Effector memory CD8-positive, alpha-beta T cell (primary cell): ENCODE data around the gene CROCC.
"Not testable (repeated sequence)": the region's sequence is repeated elsewhere in the genome, so short reads cannot be mapped to it uniquely, and the experiment has no call there.

ENCODE experiments used
- ATAC-seq: fragments of 150-1000 bp; cut with Tn5 transposase; replicated peaks from 2 replicates; pipeline ENCODE4 v1.10.0; 2021; ENCODE audit warnings: mild to moderate bottlenecking, moderate library complexity
- DNase-seq, 3 experiments: peaks; one replicate each; pipeline ENCODE4 v3.0.0; 2021
- H3K27ac Mint-ChIP-seq, 2 donors: one replicate each; pipeline ENCODE4 v1.8.0; 2022; ENCODE audit warnings: mild to moderate bottlenecking in 2 of 2, mixed read lengths in 2 of 2, moderate library complexity in 2 of 2
- H3K27me3 Mint-ChIP-seq, 2 donors: one replicate each; pipeline ENCODE4 v1.8.0; 2022; ENCODE audit warnings: mixed read lengths in 2 of 2
- H3K36me3 Mint-ChIP-seq: one replicate; pipeline ENCODE4 v1.8.0; 2022; ENCODE audit warnings: mild to moderate bottlenecking, moderate library complexity, mixed read lengths; ENCODE audit not compliant: insufficient read depth
- H3K4me1 Mint-ChIP-seq, 2 donors: one replicate each; pipeline ENCODE4 v1.8.0; 2022; ENCODE audit warnings: low read depth in 2 of 2, mixed read lengths in 2 of 2
- H3K4me3 Mint-ChIP-seq, 2 donors: one replicate each; pipeline ENCODE4 v1.8.0; 2022; ENCODE audit warnings: mild to moderate bottlenecking in 2 of 2, mixed read lengths in 2 of 2, moderate library complexity in 2 of 2
- H3K9me3 Mint-ChIP-seq, 2 donors: one replicate each; pipeline ENCODE4 v1.8.0; 2022; ENCODE audit warnings: mixed read lengths in 2 of 2

The CROCC gene

DNA sequence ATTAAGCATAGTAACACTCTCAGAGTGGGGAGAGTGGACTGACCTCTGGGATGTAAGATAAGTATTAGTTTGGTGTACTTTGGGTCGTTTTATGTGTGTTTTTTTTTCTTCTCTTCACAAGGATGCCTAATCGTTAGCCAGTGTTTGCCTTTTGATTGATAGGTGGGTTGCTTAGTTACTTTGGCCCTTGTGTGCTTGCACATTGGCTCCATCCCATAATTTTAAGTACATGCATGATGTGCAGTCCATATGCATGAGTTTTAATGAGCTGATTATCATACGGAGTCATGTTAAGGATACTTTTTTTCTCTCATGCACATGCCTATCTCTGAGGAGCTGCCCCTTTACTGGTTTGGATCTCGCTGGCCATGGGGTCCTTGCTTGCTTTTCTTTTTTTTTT lies 30.7 kb upstream of the CROCC start:
- peaks cover 0 to 35% of the 10 kb centered on the region in 2 donors for H3K27me3 Mint-ChIP-seq
- not testable (repeated sequence) for H3K4me3 Mint-ChIP-seq, H3K9me3 Mint-ChIP-seq, DNase-seq, ATAC-seq, H3K27ac Mint-ChIP-seq
- peaks cover 8 to 19% of the 10 kb centered on the region in 2 donors for H3K4me1 Mint-ChIP-seq
- H3K36me3 Mint-ChIP-seq: peaks cover 31% of the 10 kb centered on the region

DNA sequence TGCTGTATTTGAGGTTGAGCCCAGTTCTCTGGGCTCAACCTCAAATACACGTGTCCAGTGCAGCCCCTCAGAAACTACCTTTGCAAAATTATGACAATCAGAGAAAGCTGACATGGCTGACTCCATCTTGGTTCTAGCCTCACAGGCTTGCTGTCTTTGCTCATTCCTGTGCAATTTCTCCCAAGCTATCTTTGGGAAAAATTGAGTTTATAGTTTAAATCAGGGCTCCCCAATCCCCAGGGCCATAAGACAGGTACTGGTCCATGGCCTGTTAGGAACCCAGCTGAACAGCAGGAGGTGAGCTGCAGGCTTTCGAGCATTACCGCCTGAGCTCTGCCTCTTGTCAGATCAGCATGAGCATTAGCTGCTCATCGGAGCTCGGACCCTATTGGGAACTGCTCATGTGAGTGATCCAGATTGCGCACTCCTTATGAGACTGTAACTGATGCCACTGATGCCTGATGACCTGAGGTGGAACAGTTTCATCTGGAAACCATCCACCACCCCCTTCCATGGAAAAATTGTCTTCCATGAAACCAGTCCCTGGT lies 28.7 kb upstream of the CROCC start:
- H3K27ac Mint-ChIP-seq, ATAC-seq, H3K4me3 Mint-ChIP-seq, H3K9me3 Mint-ChIP-seq, DNase-seq: not testable (repeated sequence)
- Mint-ChIP-seq H3K27me3 (peaks cover 0 to 35% of the 10 kb centered on the region in 2 donors), H3K4me1 (peaks cover 19 to 34% of the 10 kb centered on the region in 2 donors), H3K36me3 (peaks cover 50% of the 10 kb centered on the region)

DNA sequence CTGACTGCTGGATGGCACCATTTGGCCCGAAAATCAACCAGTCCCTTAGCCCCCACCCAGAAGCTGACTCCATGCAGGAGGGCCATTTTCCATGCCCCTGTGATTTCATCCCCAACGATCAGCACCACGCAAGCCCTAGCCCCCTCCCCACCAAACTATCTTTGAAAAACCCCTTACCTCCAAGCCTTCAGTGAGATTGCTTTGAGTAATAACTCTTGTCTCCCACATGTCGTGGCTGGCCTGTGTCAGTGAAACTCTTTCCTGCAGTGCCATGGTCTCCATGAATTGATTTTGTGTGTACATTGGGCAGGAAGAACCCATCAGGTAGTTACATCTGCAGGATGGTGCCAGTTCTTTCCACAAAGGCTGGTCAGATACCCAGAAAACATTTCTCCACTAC lies 27.9 kb upstream of the CROCC start:
- Mint-ChIP-seq H3K4me1 (peaks cover 16 to 31% of the 10 kb centered on the region in 2 donors), H3K27ac (peak overlapping the region; percentile 75 to 99), H3K36me3 (peaks cover 50% of the 10 kb centered on the region), H3K27me3 (peaks cover 0 to 33% of the 10 kb centered on the region in 2 donors)
- not testable (repeated sequence) for DNase-seq, H3K9me3 Mint-ChIP-seq, H3K4me3 Mint-ChIP-seq, ATAC-seq

DNA sequence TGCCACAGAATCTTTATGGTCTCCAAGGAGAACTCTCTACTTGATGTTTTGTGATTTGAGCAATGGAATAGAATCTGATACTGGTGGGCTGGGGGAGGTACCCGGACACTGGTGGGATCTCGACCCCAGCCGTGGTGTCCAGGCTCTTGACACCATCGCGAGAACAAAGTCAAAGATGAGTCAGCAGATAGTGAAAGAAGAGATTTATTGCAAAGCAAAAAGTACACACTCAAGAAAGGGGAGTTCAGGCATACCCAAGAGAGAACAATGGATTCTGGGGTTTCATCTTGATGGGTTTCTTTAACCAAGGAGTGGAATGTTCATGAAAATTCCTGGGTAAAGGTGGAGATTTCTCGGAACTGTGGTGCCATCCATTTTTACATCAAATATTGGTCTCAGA lies 27.4 kb upstream of the CROCC start:
- Mint-ChIP-seq H3K27me3 (peaks cover 0 to 29% of the 10 kb centered on the region in 2 donors), H3K4me3 (peak overlapping the region in 1 of 2 donors; percentile 26), H3K27ac (peak overlapping the region; percentile 75 to 99), H3K36me3 (peaks cover 47% of the 10 kb centered on the region), H3K4me1 (peaks cover 15 to 26% of the 10 kb centered on the region in 2 donors)
- not testable (repeated sequence) for ATAC-seq, DNase-seq, H3K9me3 Mint-ChIP-seq

DNA sequence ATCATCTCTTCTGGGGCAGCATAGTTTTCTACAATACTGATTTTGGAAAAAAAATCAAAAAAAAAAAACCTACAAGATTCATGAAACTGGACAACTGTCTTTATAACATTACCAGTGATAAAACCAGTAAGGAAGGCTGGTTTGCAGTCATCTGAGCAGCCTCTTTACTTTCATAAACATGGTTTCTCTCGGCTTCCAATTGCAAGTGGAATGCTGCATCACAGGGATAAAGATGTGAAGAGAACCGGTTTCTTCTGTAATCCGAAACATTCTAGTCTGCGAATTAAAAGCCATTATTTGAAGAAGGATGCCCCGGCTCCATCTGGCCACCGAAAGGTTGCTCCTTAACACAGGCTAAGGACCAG lies 26.5 kb upstream of the CROCC start:
- peaks cover 0 to 29% of the 10 kb centered on the region in 2 donors for H3K27me3 Mint-ChIP-seq
- peaks cover 12 to 25% of the 10 kb centered on the region in 2 donors for H3K4me1 Mint-ChIP-seq
- peak overlapping the region; percentile 79 to 83 for H3K4me3 Mint-ChIP-seq
- peaks cover 47% of the 10 kb centered on the region for H3K36me3 Mint-ChIP-seq
- H3K9me3 Mint-ChIP-seq, ATAC-seq, DNase-seq: not testable (repeated sequence)
- H3K27ac Mint-ChIP-seq: peak overlapping the region; percentile 99 to 100

DNA sequence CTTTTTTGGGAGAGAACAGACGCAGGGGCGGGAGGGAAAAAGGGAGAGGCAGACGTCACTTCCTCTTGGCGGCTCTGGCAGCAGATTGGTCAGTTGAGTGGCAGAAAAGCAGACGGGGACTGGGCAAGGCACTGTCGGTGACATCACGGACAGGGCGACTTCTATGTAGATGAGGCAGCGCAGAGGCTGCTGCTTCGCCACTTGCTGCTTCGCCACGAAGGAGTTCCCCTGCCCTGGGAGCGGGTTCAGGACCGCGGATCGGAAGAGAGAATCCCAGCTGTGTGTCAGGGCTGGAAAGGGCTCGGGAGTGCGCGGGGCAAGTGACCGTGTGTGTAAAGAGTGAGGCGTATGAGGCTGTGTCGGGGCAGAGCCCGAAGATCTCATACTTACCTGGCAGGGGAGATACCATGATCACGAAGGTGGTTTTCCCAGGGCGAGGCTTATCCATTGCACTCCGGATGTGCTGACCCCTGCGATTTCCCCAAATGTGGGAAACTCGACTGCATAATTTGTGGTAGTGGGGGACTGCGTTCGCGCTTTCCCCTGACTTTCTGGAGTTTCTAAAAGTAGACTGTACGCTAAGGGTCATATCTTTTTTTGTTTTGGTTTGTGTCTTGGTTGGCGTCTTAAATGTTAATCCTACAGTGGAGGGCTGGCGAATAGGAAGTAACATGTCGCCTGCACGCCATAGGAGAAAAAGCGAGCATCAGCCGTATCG lies 26.0 kb upstream of the CROCC start, which contains the start of gene RNU1-2:
TSS of gene RNU1-2 (plus strand) at position 383 of the 718 bp plus-strand sequence.
- ATAC-seq (peak; percentile 99), DNase-seq (peak; percentile 82 to 86 (median 85))
- Mint-ChIP-seq H3K36me3 (peaks cover 47% of the 10 kb centered on the region), H3K27me3 (peaks cover 0 to 26% of the 10 kb centered on the region in 2 donors), H3K4me3 (peak within 1 kb of the TSS; percentile 79 to 83), H3K27ac (peak within 1 kb of the TSS; percentile 99 to 100), H3K4me1 (peaks cover 12 to 27% of the 10 kb centered on the region in 2 donors)
- not testable (repeated sequence) for H3K9me3 Mint-ChIP-seq

DNA sequence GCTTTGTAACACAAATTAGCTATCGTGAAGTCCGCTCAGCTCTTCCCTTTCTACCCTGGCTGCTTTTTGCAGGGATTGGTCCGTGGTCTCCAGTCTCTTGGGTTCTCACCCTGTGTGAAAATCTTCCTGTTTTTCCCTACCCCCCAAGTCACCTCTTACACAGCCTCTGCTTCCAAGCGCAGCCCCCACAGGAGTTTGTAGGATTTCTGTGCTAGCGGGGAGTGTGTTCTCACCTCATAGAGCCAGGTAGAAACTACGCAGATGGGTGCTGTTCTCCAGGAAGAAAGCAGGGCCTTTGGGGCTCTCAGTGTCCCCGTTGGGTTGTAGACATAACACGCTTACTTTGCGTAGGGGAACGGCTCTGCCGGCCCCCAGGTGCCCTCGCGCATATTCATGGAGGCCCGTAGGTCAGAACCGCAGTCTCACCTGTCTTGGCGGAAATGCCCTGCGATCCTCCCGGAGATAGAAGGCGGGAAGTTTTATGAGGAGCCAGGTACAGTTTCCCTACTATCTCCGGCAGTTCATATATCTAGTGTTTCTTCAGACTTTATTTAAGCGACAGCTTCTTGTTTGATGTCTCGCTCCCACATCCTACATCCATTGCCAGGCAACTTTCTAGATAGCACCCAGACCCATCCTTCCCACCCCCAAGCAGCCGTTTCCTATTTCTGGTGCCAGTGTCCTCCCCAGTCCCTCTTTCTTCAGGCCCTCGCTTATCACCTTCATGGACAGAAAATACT lies 25.2 kb upstream of the CROCC start:
- Mint-ChIP-seq H3K4me1 (peaks cover 15 to 32% of the 10 kb centered on the region in 2 donors), H3K27me3 (peaks cover 0 to 22% of the 10 kb centered on the region in 2 donors), H3K27ac (peak overlapping the region; percentile 99 to 100), H3K36me3 (peaks cover 51% of the 10 kb centered on the region), H3K4me3 (peak overlapping the region; percentile 79 to 83)
- peak; percentile 7 for ATAC-seq
- DNase-seq: peak; percentile 44 to 55 (median 54)
- not testable (repeated sequence) for H3K9me3 Mint-ChIP-seq

DNA sequence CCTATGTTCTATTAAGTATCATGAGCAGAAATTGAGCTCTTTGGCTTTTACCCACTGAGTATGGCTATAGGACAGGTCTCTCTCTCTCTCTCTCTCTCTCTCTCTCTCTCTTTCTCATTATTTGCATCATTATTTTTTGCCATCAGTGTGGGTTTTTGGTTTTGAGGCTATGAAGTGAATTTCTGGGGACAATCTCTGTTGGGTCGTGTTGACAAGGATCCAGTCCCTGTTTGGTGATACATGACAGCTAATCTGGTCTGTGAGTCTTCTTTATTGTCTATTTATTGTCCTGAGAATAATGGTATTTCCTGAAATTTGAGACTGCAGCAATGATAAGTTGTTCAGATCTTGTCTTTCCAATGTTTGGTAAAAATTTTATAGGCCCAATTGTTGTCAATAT lies 24.1 kb upstream of the CROCC start:
- Mint-ChIP-seq H3K36me3 (peaks cover 52% of the 10 kb centered on the region), H3K27ac (peak overlapping the region; percentile 99 to 100), H3K4me3 (peak overlapping the region; percentile 79 to 83), H3K27me3 (peaks cover 0 to 11% of the 10 kb centered on the region in 2 donors), H3K4me1 (peaks cover 22 to 34% of the 10 kb centered on the region in 2 donors)
- not testable (repeated sequence) for DNase-seq, H3K9me3 Mint-ChIP-seq, ATAC-seq

DNA sequence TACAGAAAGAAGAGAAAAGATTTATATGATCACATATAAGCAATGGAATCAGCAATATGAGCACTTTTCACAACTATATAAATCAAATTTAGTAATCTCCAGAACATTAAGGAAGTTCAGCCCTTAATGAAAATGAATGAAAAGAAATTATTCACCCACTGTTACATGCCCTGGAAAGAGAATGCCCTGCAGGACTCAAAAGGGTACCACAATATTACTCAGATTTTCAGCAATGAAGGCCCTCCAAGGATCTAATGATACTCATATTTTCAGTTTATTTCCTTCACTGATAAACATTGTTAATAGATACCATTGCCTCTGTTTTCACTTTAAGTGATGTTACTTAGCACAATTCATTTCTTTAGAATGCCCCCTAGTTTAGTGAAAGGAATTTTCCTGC lies 23.4 kb upstream of the CROCC start:
- not testable (repeated sequence) for H3K9me3 Mint-ChIP-seq, H3K27me3 Mint-ChIP-seq, ATAC-seq, DNase-seq, H3K4me3 Mint-ChIP-seq
- Mint-ChIP-seq H3K4me1 (peaks cover 28 to 39% of the 10 kb centered on the region in 2 donors), H3K36me3 (peaks cover 52% of the 10 kb centered on the region), H3K27ac (peak overlapping the region in 1 of 2 donors; percentile 100)

DNA sequence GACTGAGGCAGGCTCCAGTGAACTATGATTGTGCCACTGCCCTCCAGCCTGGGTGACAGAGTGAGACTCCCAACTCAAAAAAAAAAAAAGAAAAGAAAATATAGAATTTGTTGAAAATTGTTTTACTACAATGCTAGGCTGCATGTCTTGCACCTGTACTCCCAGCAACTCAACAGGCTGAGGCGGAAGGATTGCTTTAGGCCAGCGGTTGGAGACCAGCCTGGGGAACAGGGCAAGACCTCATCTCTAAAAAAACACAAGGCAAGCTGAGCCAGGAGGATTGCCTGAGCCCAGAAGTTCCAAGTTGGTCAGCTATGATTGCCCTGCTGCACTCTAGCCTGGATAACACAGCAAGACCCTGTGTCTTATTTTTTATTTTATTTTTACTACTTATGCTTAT lies 22.7 kb upstream of the CROCC start:
- ATAC-seq, DNase-seq, H3K4me3 Mint-ChIP-seq, H3K27ac Mint-ChIP-seq, H3K27me3 Mint-ChIP-seq, H3K9me3 Mint-ChIP-seq: not testable (repeated sequence)
- Mint-ChIP-seq H3K36me3 (peaks cover 52% of the 10 kb centered on the region), H3K4me1 (peaks cover 34 to 44% of the 10 kb centered on the region in 2 donors)

DNA sequence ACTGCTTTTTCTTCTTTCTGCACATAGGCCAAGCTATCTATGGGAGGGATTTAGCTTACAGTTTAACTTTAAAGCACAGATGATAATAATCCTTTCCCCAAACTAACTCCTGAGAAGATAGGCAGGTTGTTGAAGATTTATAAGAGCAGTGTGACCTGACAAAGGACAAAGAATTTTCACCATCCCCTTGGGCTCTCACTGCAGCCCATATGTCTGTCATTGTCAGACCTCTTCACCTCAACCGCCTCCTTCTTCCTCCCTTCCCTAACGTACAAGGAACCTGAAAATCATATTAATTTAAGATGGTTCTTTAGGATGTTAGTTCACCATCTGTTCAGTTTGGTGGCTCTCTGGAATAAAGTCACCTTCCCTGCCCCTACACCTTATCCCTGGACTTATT lies 21.0 kb upstream of the CROCC start:
- H3K4me1 Mint-ChIP-seq: peaks cover 34 to 38% of the 10 kb centered on the region in 2 donors
- no peak for DNase-seq
- no peaks in the 10 kb centered on the region for H3K27me3 Mint-ChIP-seq
- no peak for ATAC-seq
- H3K9me3 Mint-ChIP-seq: no peaks in the 10 kb centered on the region
- H3K27ac Mint-ChIP-seq: peak overlapping the region in 1 of 2 donors; percentile 6
- H3K4me3 Mint-ChIP-seq: no peak overlapping the region
- H3K36me3 Mint-ChIP-seq: peaks cover 36% of the 10 kb centered on the region

DNA sequence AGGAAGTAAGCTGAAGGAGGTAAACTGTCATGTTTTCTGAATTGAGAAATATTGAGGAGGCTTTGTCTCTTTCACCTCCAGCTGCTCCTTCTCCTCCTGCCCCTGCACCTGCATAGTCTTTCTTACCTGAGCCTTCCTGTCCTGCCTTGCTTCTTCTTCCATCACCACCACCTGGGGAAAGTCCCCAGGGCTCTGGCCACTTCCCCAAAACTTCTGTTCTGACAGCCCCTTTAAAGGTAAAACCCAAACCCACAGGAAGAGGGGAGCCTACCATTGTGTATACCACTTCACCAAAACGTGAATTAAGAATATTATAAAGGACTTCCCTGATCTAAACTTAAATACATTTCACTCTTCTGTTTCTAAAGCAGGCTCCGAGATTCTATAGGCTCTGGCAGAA lies 20.4 kb upstream of the CROCC start:
- not testable (repeated sequence) for H3K4me3 Mint-ChIP-seq, H3K27me3 Mint-ChIP-seq, ATAC-seq, H3K9me3 Mint-ChIP-seq, DNase-seq
- H3K36me3 Mint-ChIP-seq: peaks cover 29% of the 10 kb centered on the region
- H3K4me1 Mint-ChIP-seq: peaks cover 31 to 34% of the 10 kb centered on the region in 2 donors
- H3K27ac Mint-ChIP-seq: peak overlapping the region in 1 of 2 donors; percentile 6

DNA sequence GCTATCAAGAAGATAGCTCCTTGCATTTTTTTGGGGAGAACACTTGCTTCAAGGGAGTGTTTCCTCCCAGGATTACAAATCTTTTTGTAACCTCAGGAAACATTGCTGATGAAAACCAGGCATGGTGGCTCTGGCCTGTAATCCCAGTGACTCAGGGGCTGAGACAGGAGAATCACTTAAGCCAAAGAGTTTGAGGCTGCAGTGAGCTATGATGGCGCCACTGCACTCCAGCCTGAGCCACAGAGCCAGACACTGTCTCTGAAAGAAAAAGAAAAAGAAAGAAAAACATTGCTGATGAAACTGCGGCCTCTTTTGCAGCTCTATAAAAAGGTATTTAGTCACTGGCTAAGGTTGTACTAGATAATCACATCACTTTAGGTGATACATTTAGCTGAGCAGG lies 18.7 kb upstream of the CROCC start:
- Mint-ChIP-seq H3K27me3 (no peaks in the 10 kb centered on the region), H3K27ac (no peak overlapping the region), H3K9me3 (no peaks in the 10 kb centered on the region), H3K36me3 (peaks cover 14% of the 10 kb centered on the region), H3K4me1 (peaks cover 23 to 26% of the 10 kb centered on the region in 2 donors), H3K4me3 (no peak overlapping the region)
- no peak for DNase-seq
- ATAC-seq: no peak
